Measurements from ENCODE around the gene NTF4.
"Not testable (repeated sequence)": the region's sequence is repeated elsewhere in the genome, so short reads cannot be mapped to it uniquely, and the experiment has no call there.

NTF4 gene

GRCh38 chr19:49065905-49066512, 1.4 kb upstream of the NTF4 start:
- DNase-seq (ENCODE audit: low read depth) = no peak
- Histone ChIP-seq H3K9ac (ENCODE audit: low read length) (no peak overlapping the region), H3K27me3 (replicated peaks; ENCODE audit: control insufficient read depth, insufficient read depth, low read length) (peaks cover 44% of the 10 kb centered on the region), H3K36me3 (ENCODE audit: control insufficient read depth, insufficient read depth, low read length, severe bottlenecking) (no peaks in the 10 kb centered on the region), H3K4me1 (ENCODE audit: control insufficient read depth, insufficient read depth, low read length) (no peaks in the 10 kb centered on the region), H3K4me3 (ENCODE audit: low read length) (no peak overlapping the region), H3K9me3 (ENCODE audit: control insufficient read depth, low read length) (peaks cover 8% of the 10 kb centered on the region)

- Histone ChIP-seq H3K4me3 (ENCODE audit: low read length) (no peak overlapping the region), H3K27me3 (replicated peaks; ENCODE audit: control insufficient read depth, insufficient read depth, low read length) (peaks cover 45% of the 10 kb centered on the region), H3K36me3 (ENCODE audit: control insufficient read depth, insufficient read depth, low read length, severe bottlenecking) (no peaks in the 10 kb centered on the region), H3K9me3 (ENCODE audit: control insufficient read depth, low read length) (peaks cover 5% of the 10 kb centered on the region), H3K9ac (ENCODE audit: low read length) (no peak overlapping the region), H3K4me1 (ENCODE audit: control insufficient read depth, insufficient read depth, low read length) (no peaks in the 10 kb centered on the region)
- DNase-seq (ENCODE audit: low read depth) = no peak
Measured at GRCh38 chr19:49064029-49064629, 489 bp downstream of the NTF4 start.

GRCh38 chr19:49061445-49061844, 3.2 kb downstream of the NTF4 start:
- Histone ChIP-seq H3K36me3 (ENCODE audit: control insufficient read depth, insufficient read depth, low read length, severe bottlenecking) (no peaks in the 10 kb centered on the region), H3K9me3 (ENCODE audit: control insufficient read depth, low read length) (no peaks in the 10 kb centered on the region), H3K9ac (ENCODE audit: low read length) (no peak overlapping the region), H3K27me3 (replicated peaks; ENCODE audit: control insufficient read depth, insufficient read depth, low read length) (peaks cover 43% of the 10 kb centered on the region), H3K4me3 (ENCODE audit: low read length) (no peak overlapping the region), H3K4me1 (ENCODE audit: control insufficient read depth, insufficient read depth, low read length) (peaks cover 8% of the 10 kb centered on the region)
- DNase-seq (ENCODE audit: low read depth) = no peak

- Histone ChIP-seq H3K4me1 (ENCODE audit: control insufficient read depth, insufficient read depth, low read length) (peaks cover 11% of the 10 kb centered on the region), H3K4me3 (ENCODE audit: low read length) (no peak overlapping the region), H3K9me3 (ENCODE audit: control insufficient read depth, low read length) (no peaks in the 10 kb centered on the region), H3K36me3 (ENCODE audit: control insufficient read depth, insufficient read depth, low read length, severe bottlenecking) (no peaks in the 10 kb centered on the region), H3K9ac (ENCODE audit: low read length) (no peak overlapping the region), H3K27me3 (replicated peaks; ENCODE audit: control insufficient read depth, insufficient read depth, low read length) (peaks cover 39% of the 10 kb centered on the region)
- DNase-seq (ENCODE audit: low read depth) = no peak
Measured at GRCh38 chr19:49061000-49061399, 3.6 kb downstream of the NTF4 start.

- H3K36me3 ChIP-seq (ENCODE audit: control insufficient read depth, insufficient read depth, low read length, severe bottlenecking) = no peaks in the 10 kb centered on the region
- peaks cover 29% of the 10 kb centered on the region for H3K27me3 ChIP-seq (replicated peaks; ENCODE audit: control insufficient read depth, insufficient read depth, low read length)
- H3K4me3 ChIP-seq (ENCODE audit: low read length) = no peak overlapping the region
- H3K9ac ChIP-seq (ENCODE audit: low read length) = no peak overlapping the region
- H3K9me3 ChIP-seq (ENCODE audit: control insufficient read depth, low read length) = no peaks in the 10 kb centered on the region
- peaks cover 11% of the 10 kb centered on the region for H3K4me1 ChIP-seq (ENCODE audit: control insufficient read depth, insufficient read depth, low read length)
- DNase-seq (ENCODE audit: low read depth) = no peak
Measured at GRCh38 chr19:49059053-49059452, 5.6 kb downstream of the NTF4 start.

- peaks cover 11% of the 10 kb centered on the region for H3K4me1 ChIP-seq (ENCODE audit: control insufficient read depth, insufficient read depth, low read length)
- no peak overlapping the region for H3K9ac ChIP-seq (ENCODE audit: low read length)
- no peaks in the 10 kb centered on the region for H3K36me3 ChIP-seq (ENCODE audit: control insufficient read depth, insufficient read depth, low read length, severe bottlenecking)
- no peak for DNase-seq (ENCODE audit: low read depth)
- H3K4me3 ChIP-seq (ENCODE audit: low read length) = no peak overlapping the region
- peaks cover 25% of the 10 kb centered on the region for H3K27me3 ChIP-seq (replicated peaks; ENCODE audit: control insufficient read depth, insufficient read depth, low read length)
- no peaks in the 10 kb centered on the region for H3K9me3 ChIP-seq (ENCODE audit: control insufficient read depth, low read length)
Measured at GRCh38 chr19:49058562-49058961, 6.1 kb downstream of the NTF4 start.

GRCh38 chr19:49057636-49058234, 6.9 kb downstream of the NTF4 start, which contains the start of gene CGB7:
CGB7 (minus strand) TSS chr19:49057749; CDS start chr19:49055375, 2,374 bp downstream.
- Histone ChIP-seq H3K27me3 (replicated peaks; ENCODE audit: control insufficient read depth, insufficient read depth, low read length) (peaks cover 25% of the 10 kb centered on the region), H3K9me3 (ENCODE audit: control insufficient read depth, low read length) (no peaks in the 10 kb centered on the region), H3K9ac (ENCODE audit: low read length) (no peak within 1 kb of the TSS), H3K36me3 (ENCODE audit: control insufficient read depth, insufficient read depth, low read length, severe bottlenecking) (no peaks in the 10 kb centered on the region), H3K4me3 (ENCODE audit: low read length) (peak within 1 kb of the TSS; percentile 78), H3K4me1 (ENCODE audit: control insufficient read depth, insufficient read depth, low read length) (peaks cover 11% of the 10 kb centered on the region)
- peak; percentile 74 for DNase-seq (ENCODE audit: low read depth)

- Histone ChIP-seq H3K4me1 (ENCODE audit: control insufficient read depth, insufficient read depth, low read length) (peaks cover 11% of the 10 kb centered on the region), H3K4me3 (ENCODE audit: low read length) (peak overlapping the region; percentile 78), H3K27me3 (replicated peaks; ENCODE audit: control insufficient read depth, insufficient read depth, low read length) (peaks cover 25% of the 10 kb centered on the region)
- H3K9ac ChIP-seq (ENCODE audit: low read length); DNase-seq (ENCODE audit: low read depth); H3K36me3 ChIP-seq (ENCODE audit: control insufficient read depth, insufficient read depth, low read length, severe bottlenecking); H3K9me3 ChIP-seq (ENCODE audit: control insufficient read depth, low read length): not testable (repeated sequence)
Measured at GRCh38 chr19:49056902-49057596, 7.6 kb downstream of the NTF4 start.

- Histone ChIP-seq H3K9me3 (ENCODE audit: control insufficient read depth, low read length) (no peaks in the 10 kb centered on the region), H3K27me3 (replicated peaks; ENCODE audit: control insufficient read depth, insufficient read depth, low read length) (peaks cover 25% of the 10 kb centered on the region), H3K9ac (ENCODE audit: low read length) (no peak overlapping the region), H3K36me3 (ENCODE audit: control insufficient read depth, insufficient read depth, low read length, severe bottlenecking) (no peaks in the 10 kb centered on the region), H3K4me3 (ENCODE audit: low read length) (peak overlapping the region; percentile 78), H3K4me1 (ENCODE audit: control insufficient read depth, insufficient read depth, low read length) (peaks cover 11% of the 10 kb centered on the region)
- peak; percentile 78 for DNase-seq (ENCODE audit: low read depth)
Measured at GRCh38 chr19:49056101-49056901, 8.3 kb downstream of the NTF4 start.

- H3K4me3 ChIP-seq (ENCODE audit: low read length); H3K27me3 ChIP-seq (replicated peaks; ENCODE audit: control insufficient read depth, insufficient read depth, low read length); H3K9me3 ChIP-seq (ENCODE audit: control insufficient read depth, low read length); DNase-seq (ENCODE audit: low read depth); H3K4me1 ChIP-seq (ENCODE audit: control insufficient read depth, insufficient read depth, low read length); H3K36me3 ChIP-seq (ENCODE audit: control insufficient read depth, insufficient read depth, low read length, severe bottlenecking); H3K9ac ChIP-seq (ENCODE audit: low read length): not testable (repeated sequence)
Measured at GRCh38 chr19:49050376-49051033, 14.1 kb downstream of the NTF4 start.
